ENCODE data around the gene ARID3C. TPM values are rescaled to one million over a fixed set of nuclear protein-coding genes. Genes with fewer than 3 reads are reported as not detected.

Gene ARID3C
- total and polyA plus RNA-seq, 2 of the 8 experiments (the other 6 are each of a cell fraction or from before 2014, with no cell fraction given), result 0.08 TPM; not detected in 1

GRCh38 chr9:34575862-34576596 lies 52.8 kb downstream of the ARID3C start:
- H3K27ac ChIP-seq (ENCODE audit: low read depth, low read length), result no peak overlapping the region
- no peak for TF ChIP-seq SIRT6 (IDR thresholded peaks at IDR 0.05; ENCODE audit: low read length)
- no peak for TF ChIP-seq SIX5 (IDR thresholded peaks at IDR 0.05; ENCODE audit: low read depth, low read length)
- no peak for TF ChIP-seq EP300 (IDR thresholded peaks at IDR 0.05; ENCODE audit: borderline replicate concordance in 1 of 2, low read depth in 2 of 2, low read length in 2 of 2)
- TF ChIP-seq ATF2 (IDR thresholded peaks at IDR 0.05; ENCODE audit: low read length), result no peak
- no peak for TF ChIP-seq RXRA (IDR thresholded peaks at IDR 0.05; ENCODE audit: insufficient read depth, low read depth, low read length)
- TF ChIP-seq POU5F1 (IDR thresholded peaks at IDR 0.05; ENCODE audit: low read depth, low read length), result no peak

More at GRCh38 chr9:34575862-34576596, 52.8 kb downstream of the ARID3C start:
- no peaks in the 10 kb centered on the region for H3K36me3 ChIP-seq (ENCODE audit: control insufficient read depth in 2 of 4, insufficient read depth in 4 of 4, low read length in 3 of 4)
- H3K56ac ChIP-seq (replicated peaks; ENCODE audit: insufficient read length, low read depth, low read length), result no peak overlapping the region
- H2BK15ac ChIP-seq (ENCODE audit: low read length), result peak overlapping the region; percentile 90; the same call in 1 of the 2 replicates
- no peak overlapping the region for H3K23ac ChIP-seq (ENCODE audit: insufficient read length)
- no peak overlapping the region for H3K4ac ChIP-seq (replicated peaks; ENCODE audit: insufficient read length, low read depth, low read length)
- peaks cover 12 to 46% (median 32%) of the 10 kb centered on the region in 4 experiments for H3K4me1 ChIP-seq (replicated peaks in 1 of 4; ENCODE audit: control insufficient read depth in 3 of 4, insufficient read depth in 4 of 4, low read length in 3 of 4)
- no peak overlapping the region for H3K9ac ChIP-seq (replicated peaks in 1 of 4; ENCODE audit: extremely low read depth in 1 of 4, low read depth in 3 of 4, low read length in 3 of 4)
- no peak overlapping the region for H4K5ac ChIP-seq (ENCODE audit: insufficient read length, low read depth, low read length)
- peak overlapping the region; percentile 77 for H2AK5ac ChIP-seq (ENCODE audit: low read depth, low read length)
- no peaks in the 10 kb centered on the region for H3K9me3 ChIP-seq (ENCODE audit: insufficient read depth in 2 of 2, low read depth in 1 of 2, low read length in 1 of 2)
- no peak overlapping the region for H3K4me3 ChIP-seq (ENCODE audit: extremely low read depth in 1 of 4, insufficient read depth in 2 of 4, low read depth in 3 of 4, low read length in 4 of 4)
- 0 out of 2 replicates have a peak overlapping the region, but pooled peaks have one; percentile 61 for H2BK20ac ChIP-seq (ENCODE audit: low read length)
- H4K91ac ChIP-seq (replicated peaks; ENCODE audit: insufficient read length, low read length), result no peak overlapping the region
- FAIRE-seq (no peak), DNase-seq (ENCODE audit: low read depth in 1 of 2, low spot score in 2 of 2) (no peak)
- H2BK120ac ChIP-seq (replicated peaks; ENCODE audit: low read depth, low read length), result no peak overlapping the region
- H2BK12ac ChIP-seq (ENCODE audit: low read depth, low read length), result peak overlapping the region; percentile 88; the same call in 1 of the 2 replicates
- H3K27me3 ChIP-seq (replicated peaks in 1 of 4; ENCODE audit: control insufficient read depth in 3 of 4, extremely low read depth in 1 of 4, insufficient read depth in 3 of 4, low read length in 3 of 4), result peaks cover 20 to 61% (median 51%) of the 10 kb centered on the region in 4 experiments
- ChIA-PET CTCF (ENCODE audit: partially characterized antibody) (interaction anchor here (0.7 to 13.8 kb wide), 13 partner anchors 8 to 172 kb away, joined by 3 to 241 read pairs (median 6); partner anchors contain the start of gene CNTFR), POLR2A (ENCODE audit: partially characterized antibody) (interaction anchor here (5.6 kb wide), 1 partner anchor 16 kb away, joined by 36 read pairs; no protein-coding TSS in a partner anchor)
- H2BK5ac ChIP-seq (ENCODE audit: low read depth, low read length), result no peak overlapping the region; the same call in 1 of the 2 replicates
- no peaks in the 10 kb centered on the region for H3K79me2 ChIP-seq (ENCODE audit: control insufficient read depth in 1 of 2, insufficient read depth in 2 of 2, low read length in 2 of 2)
- no peak overlapping the region for H3K14ac ChIP-seq (ENCODE audit: insufficient read length)
- no peak overlapping the region; a peak in 1 of 4 replicates for H3K4me2 ChIP-seq (ENCODE audit: insufficient read depth in 1 of 2, low read depth in 2 of 2, low read length in 2 of 2)
- H3K23me2 ChIP-seq (ENCODE audit: low read depth, low read length), result peaks cover 19% of the 10 kb centered on the region; the same call in 1 of the 2 replicates
- peaks cover 0 to 5% of the 10 kb centered on the region in 2 experiments for H4K20me1 ChIP-seq (replicated peaks in 1 of 2; ENCODE audit: control insufficient read depth in 1 of 2, insufficient read depth in 2 of 2, low read length in 2 of 2)
- peak overlapping the region; percentile 32; the same call in 1 of the 2 replicates for H3K18ac ChIP-seq (ENCODE audit: extremely low read depth, low read length)
- no peaks in the 10 kb centered on the region for H3K79me1 ChIP-seq (ENCODE audit: low read depth, low read length)
- 84% methylated on average over 21 of the region's 21 CpGs; no CpG with 5 or more reads in 1 of the 2 experiments for WGBS, 2 experiments (ENCODE audit: extremely low coverage in 1 of 2, insufficient coverage in 1 of 2, insufficient read length in 1 of 2, insufficient replicate concordance in 2 of 2, low coverage in 1 of 2, low lambda C conversion rate in 2 of 2, missing lambda C conversion rate in 1 of 2)
- no peak overlapping the region for H4K8ac ChIP-seq (ENCODE audit: extremely low read depth, insufficient read depth, low read length)
- no peak overlapping the region for H2AFZ ChIP-seq (ENCODE audit: low read length)
